ENCODE results near the gene UPB1.

UPB1 gene

GRCh38 chr22:24504540-24504939 lies 9.4 kb downstream of the UPB1 start:
- DNase-seq (ENCODE audit: low read depth): no peak

- no peak for DNase-seq (ENCODE audit: low read depth)
Measured at GRCh38 chr22:24504956-24505736, 10.0 kb downstream of the UPB1 start.

- no peak for DNase-seq (ENCODE audit: low read depth)
Measured at GRCh38 chr22:24506802-24507438, 11.8 kb downstream of the UPB1 start.

GRCh38 chr22:24507716-24508115 lies 12.6 kb downstream of the UPB1 start:
- no peak for DNase-seq (ENCODE audit: low read depth)

GRCh38 chr22:24510637-24511625 lies 15.8 kb downstream of the UPB1 start:
- DNase-seq (ENCODE audit: low read depth): no peak

GRCh38 chr22:24512043-24512442 lies 16.9 kb downstream of the UPB1 start:
- no peak for DNase-seq (ENCODE audit: low read depth)

- no peak for DNase-seq (ENCODE audit: low read depth)
Measured at GRCh38 chr22:24513378-24514240, 18.5 kb downstream of the UPB1 start.

GRCh38 chr22:24514241-24515026 lies 19.3 kb downstream of the UPB1 start:
- DNase-seq (ENCODE audit: low read depth): no peak

GRCh38 chr22:24515027-24515338 lies 19.9 kb downstream of the UPB1 start:
- DNase-seq (ENCODE audit: low read depth): no peak

GRCh38 chr22:24516301-24516737 lies 21.2 kb downstream of the UPB1 start:
- DNase-seq (ENCODE audit: low read depth): no peak

- DNase-seq (ENCODE audit: low read depth): no peak
Measured at GRCh38 chr22:24517446-24517845, 22.3 kb downstream of the UPB1 start.

GRCh38 chr22:24518228-24518627 lies 23.1 kb downstream of the UPB1 start:
- DNase-seq (ENCODE audit: low read depth): no peak

- DNase-seq (ENCODE audit: low read depth): no peak
Measured at GRCh38 chr22:24518771-24519485, 23.8 kb downstream of the UPB1 start.

- no peak for DNase-seq (ENCODE audit: low read depth)
Measured at GRCh38 chr22:24519496-24519895, 24.4 kb downstream of the UPB1 start.

- DNase-seq (ENCODE audit: low read depth): no peak
Measured at GRCh38 chr22:24521791-24522245, 26.7 kb downstream of the UPB1 start.

GRCh38 chr22:24523873-24524272 lies 28.7 kb downstream of the UPB1 start:
- DNase-seq (ENCODE audit: low read depth): no peak

GRCh38 chr22:24525416-24526037 lies 30.4 kb downstream of the UPB1 start:
- DNase-seq (ENCODE audit: low read depth): peak; percentile 55

GRCh38 chr22:24526191-24526590 lies 31.1 kb downstream of the UPB1 start:
- DNase-seq (ENCODE audit: low read depth): no peak

- no peak for DNase-seq (ENCODE audit: low read depth)
Measured at GRCh38 chr22:24529898-24530297, 34.8 kb downstream of the UPB1 start.
